GM19463 (cell line): ENCODE measurements around the gene ZNF331.

Experiments
- ATAC-seq: cut with Tn5 transposase; IDR thresholded peaks from one replicate; pipeline ENCODE4 v1.9.1; 2021; ENCODE audit warnings: mild to moderate bottlenecking, moderate library complexity; ENCODE audit not compliant: unreplicated experiment

The ZNF331 gene

DNA sequence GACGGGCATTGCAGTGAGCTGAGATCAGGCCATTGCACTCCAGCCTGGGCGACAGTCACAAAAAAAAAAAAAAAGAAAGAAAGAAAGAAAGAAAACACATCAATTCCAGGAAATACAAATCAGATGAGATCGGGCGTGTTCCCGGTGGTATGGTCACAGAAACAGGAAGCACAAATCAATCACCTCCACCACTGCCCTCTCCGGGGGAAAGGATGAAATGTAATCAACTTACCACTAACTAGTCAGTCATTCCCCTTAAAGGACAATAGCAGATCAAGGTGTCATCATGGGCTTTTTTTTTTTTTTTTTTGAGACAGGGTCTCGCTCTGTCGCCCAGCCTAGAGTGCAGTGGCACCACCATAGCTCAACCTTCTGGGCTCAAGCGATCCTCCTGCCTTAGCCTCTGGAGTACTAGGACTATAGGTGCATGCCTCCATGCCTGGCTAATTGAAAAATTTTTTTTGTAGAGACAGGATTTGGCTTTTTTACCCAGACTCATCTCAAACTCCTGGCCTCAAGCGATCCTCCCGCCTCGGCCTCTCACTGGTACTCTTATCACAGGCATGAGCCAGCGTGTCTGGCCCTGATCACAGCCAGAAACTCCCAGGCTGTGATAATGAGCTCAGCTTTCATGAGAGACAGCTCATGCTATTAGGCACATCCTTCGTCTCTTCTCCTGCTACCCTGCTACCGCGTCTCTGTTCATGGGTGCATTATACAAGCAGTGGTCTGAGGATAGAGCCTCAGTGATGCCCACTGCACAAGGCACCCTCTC lies 87.0 kb downstream of the ZNF331 start:
- ATAC-seq: no peak

DNA sequence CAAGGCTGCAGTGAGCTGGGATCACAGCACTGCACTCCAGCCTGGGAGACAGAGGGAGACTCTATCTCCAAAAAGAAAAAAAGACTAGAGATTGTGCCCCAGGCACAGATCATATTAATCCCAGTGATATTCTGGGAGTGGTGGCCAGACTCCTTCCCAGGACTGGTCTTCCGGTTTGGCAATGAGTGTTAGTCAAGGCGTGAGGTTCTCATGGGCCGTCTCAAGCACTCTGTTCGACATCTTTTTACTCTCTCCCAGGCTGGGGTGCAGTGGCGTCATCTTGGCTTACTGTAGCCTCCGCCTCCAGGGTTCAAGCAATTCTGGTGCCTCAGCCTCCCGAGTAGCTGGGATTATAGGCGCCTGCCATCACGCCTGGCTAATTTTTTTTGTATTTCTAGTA lies 88.5 kb downstream of the ZNF331 start:
- ATAC-seq: no peak

DNA sequence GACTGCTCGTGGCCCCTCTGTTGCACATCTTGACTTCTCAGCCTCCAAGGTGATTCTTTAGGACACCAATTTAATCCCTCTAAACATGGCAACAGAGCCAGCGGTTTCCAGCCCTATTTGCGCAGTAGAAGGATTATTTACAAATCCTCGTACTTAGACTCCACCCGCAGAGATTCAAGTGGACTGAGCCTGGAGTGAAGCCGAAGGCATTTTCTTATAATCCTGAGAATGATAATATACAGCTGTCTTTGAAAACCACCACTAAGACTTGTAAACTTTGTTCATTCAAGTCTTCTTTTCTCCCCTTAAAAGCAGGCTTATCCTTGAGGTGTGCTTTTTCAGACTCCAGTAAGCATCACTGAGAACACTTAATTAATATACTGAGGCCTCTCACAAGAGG lies 89.0 kb downstream of the ZNF331 start:
- ATAC-seq: no peak
